C4-2B (cell line): ENCODE results near the gene GAS6.

Experiments used
- CTCF ChIP-seq: fragments of 450-650 bp; conservative IDR thresholded peaks from 2 replicates; pipeline ENCODE4 v1.5.1; 2017; ENCODE audit warnings: mild to moderate bottlenecking
- ZFX ChIP-seq: fragments of 450-650 bp; IDR thresholded peaks from 2 replicates; pipeline ENCODE4 v1.6.1; 2017

DNA sequence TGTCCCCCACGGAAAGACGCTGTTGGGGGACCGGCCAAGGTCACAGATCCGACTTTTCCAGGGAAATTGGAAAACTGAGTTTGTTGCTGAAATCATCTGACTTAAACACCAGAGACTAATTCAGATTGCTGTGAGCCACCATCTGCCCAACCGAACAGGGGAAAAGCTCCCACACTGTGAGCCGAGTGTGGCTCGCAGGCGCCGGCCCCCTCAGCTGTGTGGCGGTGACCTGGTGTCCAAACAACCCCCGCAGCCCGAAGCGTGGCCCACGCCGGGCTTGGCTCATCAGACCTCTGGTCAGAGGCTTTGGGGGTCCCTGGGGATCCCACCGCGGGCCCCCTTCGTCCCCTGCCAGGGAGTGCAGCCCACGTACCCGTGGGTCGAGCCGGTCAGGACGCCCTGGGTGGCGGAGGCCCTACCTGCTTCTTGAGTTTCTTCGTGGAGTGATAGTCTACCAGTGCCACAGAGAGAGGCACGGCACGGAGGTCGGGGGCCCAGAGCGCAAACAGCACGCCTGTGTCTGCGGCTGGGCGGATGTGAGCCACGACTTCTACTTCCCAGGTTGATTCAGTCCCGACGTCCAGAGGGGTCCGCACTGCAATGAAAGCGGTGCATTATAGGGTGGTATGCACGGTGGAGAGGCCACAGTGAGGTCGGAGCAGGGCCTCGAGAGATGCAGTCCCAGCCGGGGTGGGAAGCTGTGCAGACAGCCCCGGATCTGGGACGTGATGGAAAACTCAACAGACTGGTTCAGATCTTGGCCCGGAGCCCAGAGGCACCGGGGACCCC lies 40.7 kb downstream of the GAS6 start:
- TF ChIP-seq CTCF = no peak
- no peak for TF ChIP-seq ZFX
